Kidney tubule cell (primary cell): ENCODE data around the gene CXCL12.

ENCODE experiments used
- DNase-seq: peaks from one replicate; pipeline ENCODE4 v3.0.0-alpha.2; 2018; ENCODE audit warnings: low spot score

Gene CXCL12

GRCh38 chr10:44399659-44400451, 15.0 kb upstream of the CXCL12 start:
- DNase-seq: no peak

GRCh38 chr10:44398747-44399658, 14.1 kb upstream of the CXCL12 start:
- no peak for DNase-seq

GRCh38 chr10:44398271-44398670, 13.4 kb upstream of the CXCL12 start:
- DNase-seq: no peak

- DNase-seq: no peak
Observed at GRCh38 chr10:44397476-44398225, 12.8 kb upstream of the CXCL12 start.

GRCh38 chr10:44396671-44397191, 11.8 kb upstream of the CXCL12 start:
- DNase-seq: no peak

- DNase-seq: no peak
Observed at GRCh38 chr10:44395902-44396670, 11.2 kb upstream of the CXCL12 start.

- no peak for DNase-seq
Observed at GRCh38 chr10:44395396-44395795, 10.5 kb upstream of the CXCL12 start.

- DNase-seq: no peak
Observed at GRCh38 chr10:44394696-44395381, 9.9 kb upstream of the CXCL12 start.

- DNase-seq: no peak
Observed at GRCh38 chr10:44393834-44394547, 9.1 kb upstream of the CXCL12 start.

GRCh38 chr10:44393051-44393630, 8.2 kb upstream of the CXCL12 start:
- DNase-seq: no peak

- no peak for DNase-seq
Observed at GRCh38 chr10:44392420-44392819, 7.5 kb upstream of the CXCL12 start.

GRCh38 chr10:44391981-44392380, 7.1 kb upstream of the CXCL12 start:
- DNase-seq: no peak

GRCh38 chr10:44390585-44391072, 5.7 kb upstream of the CXCL12 start:
- no peak for DNase-seq

- DNase-seq: no peak
Observed at GRCh38 chr10:44389556-44389955, 4.7 kb upstream of the CXCL12 start.

GRCh38 chr10:44389150-44389549, 4.3 kb upstream of the CXCL12 start:
- DNase-seq: no peak

- DNase-seq: no peak
Observed at GRCh38 chr10:44388641-44389040, 3.7 kb upstream of the CXCL12 start.

- DNase-seq: no peak
Observed at GRCh38 chr10:44387853-44388251, 3.0 kb upstream of the CXCL12 start.

GRCh38 chr10:44386546-44387052, 1.7 kb upstream of the CXCL12 start:
- peak; percentile 60 for DNase-seq

GRCh38 chr10:44385696-44386441, 972 bp upstream of the CXCL12 start:
- no peak for DNase-seq
